Measurements from ENCODE around the gene ZNF814.
A peak's percentile ranks its signal among the peaks of the same experiment; 100 is the strongest.
"Not testable (repeated sequence)": the region's sequence is repeated elsewhere in the genome, so short reads cannot be mapped to it uniquely, and the experiment has no call there.

The ZNF814 gene

GRCh38 chr19:57829316-57829715 is 59.5 kb downstream of the ZNF814 start:
- Histone ChIP-seq H3K36me3 (ENCODE audit: insufficient read depth, low read length) (no peaks in the 10 kb centered on the region), H3K27ac (ENCODE audit: low read depth, low read length) (no peak overlapping the region), H3K79me2 (ENCODE audit: control insufficient read depth, insufficient read depth, low read length, unreplicated experiment) (peaks cover 47% of the 10 kb centered on the region)

GRCh38 chr19:57825511-57825910 is 63.3 kb downstream of the ZNF814 start:
- Histone ChIP-seq H3K27ac (ENCODE audit: low read depth, low read length) (no peak overlapping the region), H2AFZ (ENCODE audit: low read length, unreplicated experiment) (no peak overlapping the region), H3K27me3 (ENCODE audit: insufficient read depth, low read length) (no peaks in the 10 kb centered on the region), H3K4me3 (ENCODE audit: low read depth, low read length) (no peak overlapping the region), H3K36me3 (ENCODE audit: insufficient read depth, low read length) (no peaks in the 10 kb centered on the region), H3K4me1 (ENCODE audit: control insufficient read depth, insufficient read depth, low read length, unreplicated experiment) (peaks cover 5% of the 10 kb centered on the region), H3K79me2 (ENCODE audit: control insufficient read depth, insufficient read depth, low read length, unreplicated experiment) (peaks cover 64% of the 10 kb centered on the region)

More at GRCh38 chr19:57829316-57829715, 59.5 kb downstream of the ZNF814 start:
- Histone ChIP-seq H3K27me3 (ENCODE audit: insufficient read depth, low read length) (no peaks in the 10 kb centered on the region), H3K4me1 (ENCODE audit: control insufficient read depth, insufficient read depth, low read length, unreplicated experiment) (no peaks in the 10 kb centered on the region), H3K4me3 (ENCODE audit: low read depth, low read length) (no peak overlapping the region), H2AFZ (ENCODE audit: low read length, unreplicated experiment) (no peak overlapping the region)

GRCh38 chr19:57823608-57824007 is 65.2 kb downstream of the ZNF814 start:
- not testable (repeated sequence) for H3K4me1 ChIP-seq (ENCODE audit: control insufficient read depth, insufficient read depth, low read length, unreplicated experiment); H3K4me3 ChIP-seq (ENCODE audit: low read depth, low read length); H2AFZ ChIP-seq (ENCODE audit: low read length, unreplicated experiment); H3K27me3 ChIP-seq (ENCODE audit: insufficient read depth, low read length); H3K36me3 ChIP-seq (ENCODE audit: insufficient read depth, low read length); H3K27ac ChIP-seq (ENCODE audit: low read depth, low read length)
- peaks cover 65% of the 10 kb centered on the region for H3K79me2 ChIP-seq (ENCODE audit: control insufficient read depth, insufficient read depth, low read length, unreplicated experiment)

- not testable (repeated sequence) for H3K4me1 ChIP-seq (ENCODE audit: control insufficient read depth, insufficient read depth, low read length, unreplicated experiment); H2AFZ ChIP-seq (ENCODE audit: low read length, unreplicated experiment); H3K27me3 ChIP-seq (ENCODE audit: insufficient read depth, low read length); H3K4me3 ChIP-seq (ENCODE audit: low read depth, low read length); H3K27ac ChIP-seq (ENCODE audit: low read depth, low read length); H3K36me3 ChIP-seq (ENCODE audit: insufficient read depth, low read length)
- H3K79me2 ChIP-seq (ENCODE audit: control insufficient read depth, insufficient read depth, low read length, unreplicated experiment) = peaks cover 67% of the 10 kb centered on the region
Measured at GRCh38 chr19:57823155-57823554, 65.7 kb downstream of the ZNF814 start.

DNA sequence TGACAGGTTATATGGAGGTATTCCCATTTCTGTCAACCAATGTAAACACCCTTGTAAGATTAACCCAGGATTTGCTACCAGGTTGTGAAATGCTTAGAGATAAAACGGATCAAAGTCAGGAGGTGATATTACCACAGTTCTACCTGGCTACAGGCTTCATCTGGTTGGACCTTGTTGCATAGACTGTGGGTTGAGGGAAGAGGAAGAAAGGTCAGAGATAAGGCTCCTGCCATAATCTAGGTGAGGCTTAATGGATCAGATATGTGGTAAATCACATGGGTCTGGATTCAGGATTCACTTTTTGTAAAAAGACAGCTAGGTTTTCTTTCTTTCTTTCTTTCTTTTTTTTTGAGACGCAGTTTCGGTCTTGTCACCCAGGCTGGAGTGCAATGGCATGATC is 67.3 kb downstream of the ZNF814 start:
- H3K27me3 ChIP-seq (ENCODE audit: insufficient read depth, low read length); H3K4me3 ChIP-seq (ENCODE audit: low read depth, low read length); H3K27ac ChIP-seq (ENCODE audit: low read depth, low read length); H2AFZ ChIP-seq (ENCODE audit: low read length, unreplicated experiment); H3K36me3 ChIP-seq (ENCODE audit: insufficient read depth, low read length); H3K4me1 ChIP-seq (ENCODE audit: control insufficient read depth, insufficient read depth, low read length, unreplicated experiment): not testable (repeated sequence)
- peaks cover 60% of the 10 kb centered on the region for H3K79me2 ChIP-seq (ENCODE audit: control insufficient read depth, insufficient read depth, low read length, unreplicated experiment)

GRCh38 chr19:57821095-57821494 is 67.7 kb downstream of the ZNF814 start:
- not testable (repeated sequence) for H3K4me1 ChIP-seq (ENCODE audit: control insufficient read depth, insufficient read depth, low read length, unreplicated experiment); H3K27me3 ChIP-seq (ENCODE audit: insufficient read depth, low read length); H3K36me3 ChIP-seq (ENCODE audit: insufficient read depth, low read length); H2AFZ ChIP-seq (ENCODE audit: low read length, unreplicated experiment); H3K27ac ChIP-seq (ENCODE audit: low read depth, low read length)
- H3K4me3 ChIP-seq (ENCODE audit: low read depth, low read length) = peak overlapping the region; percentile 96
- H3K79me2 ChIP-seq (ENCODE audit: control insufficient read depth, insufficient read depth, low read length, unreplicated experiment) = peaks cover 58% of the 10 kb centered on the region

GRCh38 chr19:57820599-57820998 is 68.2 kb downstream of the ZNF814 start:
- peak overlapping the region; percentile 96 for H3K4me3 ChIP-seq (ENCODE audit: low read depth, low read length)
- peaks cover 5% of the 10 kb centered on the region for H3K4me1 ChIP-seq (ENCODE audit: control insufficient read depth, insufficient read depth, low read length, unreplicated experiment)
- H3K27ac ChIP-seq (ENCODE audit: low read depth, low read length) = no peak overlapping the region
- H3K27me3 ChIP-seq (ENCODE audit: insufficient read depth, low read length) = no peaks in the 10 kb centered on the region
- no peak overlapping the region for H2AFZ ChIP-seq (ENCODE audit: low read length, unreplicated experiment)
- H3K79me2 ChIP-seq (ENCODE audit: control insufficient read depth, insufficient read depth, low read length, unreplicated experiment) = peaks cover 53% of the 10 kb centered on the region
- H3K36me3 ChIP-seq (ENCODE audit: insufficient read depth, low read length) = no peaks in the 10 kb centered on the region

DNA sequence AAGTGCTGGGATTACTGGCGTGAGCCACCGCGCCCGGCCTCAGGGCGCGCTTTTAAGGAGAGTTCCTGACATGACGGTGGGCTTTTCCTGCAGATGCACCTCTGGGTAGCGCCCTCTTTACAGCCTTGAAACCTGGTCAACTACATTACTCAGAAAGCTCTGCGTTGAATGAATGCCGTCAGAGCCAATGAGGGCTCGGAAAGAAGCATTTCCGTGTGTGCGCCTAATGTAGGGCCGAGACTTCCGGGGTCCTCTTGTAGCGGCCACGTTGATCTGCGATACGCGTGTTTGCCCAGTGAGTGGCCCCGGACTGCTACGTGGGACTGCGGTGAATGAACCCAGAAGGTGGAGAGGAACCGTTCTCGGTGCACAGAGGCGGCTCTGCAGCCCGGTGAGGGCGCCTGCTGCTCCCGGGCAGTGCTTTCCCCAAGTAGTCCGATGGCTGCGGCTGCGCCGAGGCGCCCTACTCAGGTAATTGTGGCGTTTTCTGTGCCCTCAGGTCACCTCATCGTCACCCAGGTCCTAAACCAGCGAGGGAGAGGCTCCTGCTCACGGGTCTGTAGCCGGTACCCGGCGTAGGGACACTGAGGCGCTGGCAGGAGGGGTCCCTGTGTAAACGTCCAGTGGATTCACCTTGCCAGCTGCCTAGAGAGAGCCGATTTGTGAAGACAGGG is 69.2 kb downstream of the ZNF814 start:
- Histone ChIP-seq H2AFZ (ENCODE audit: low read length, unreplicated experiment) (peak overlapping the region; percentile 71), H3K79me2 (ENCODE audit: control insufficient read depth, insufficient read depth, low read length, unreplicated experiment) (peaks cover 45% of the 10 kb centered on the region)

DNA sequence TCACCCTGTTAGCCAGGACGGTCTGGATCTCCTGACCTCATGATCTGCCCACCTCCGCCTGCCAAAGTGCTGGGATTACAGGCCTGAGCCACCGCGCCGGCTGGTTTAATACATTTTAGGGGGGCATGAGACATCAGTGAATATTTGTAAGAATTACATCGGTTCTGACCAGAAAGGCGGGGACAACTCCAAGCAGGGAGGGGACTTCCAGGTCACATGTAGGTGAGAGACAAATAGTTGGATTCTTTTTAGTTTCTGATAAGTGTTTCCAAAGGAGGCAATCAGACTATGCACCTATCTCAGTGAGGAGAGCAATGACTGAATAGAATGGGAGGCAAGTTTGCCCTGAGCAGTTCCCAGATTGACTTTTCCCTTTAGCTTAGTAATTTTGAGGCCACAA is 70.5 kb downstream of the ZNF814 start:
- H3K4me3 ChIP-seq (ENCODE audit: low read depth, low read length) = no peak overlapping the region; the same call in 1 of the 2 replicates
- H3K27me3 ChIP-seq (ENCODE audit: insufficient read depth, low read length) = no peaks in the 10 kb centered on the region
- no peak overlapping the region for H3K27ac ChIP-seq (ENCODE audit: low read depth, low read length)
- no peak overlapping the region for H2AFZ ChIP-seq (ENCODE audit: low read length, unreplicated experiment)
- H3K79me2 ChIP-seq (ENCODE audit: control insufficient read depth, insufficient read depth, low read length, unreplicated experiment) = peaks cover 40% of the 10 kb centered on the region
- no peaks in the 10 kb centered on the region for H3K36me3 ChIP-seq (ENCODE audit: insufficient read depth, low read length)
- H3K4me1 ChIP-seq (ENCODE audit: control insufficient read depth, insufficient read depth, low read length, unreplicated experiment) = peaks cover 5% of the 10 kb centered on the region

More for the DNA sequence above, 69.2 kb downstream of the ZNF814 start:
- Histone ChIP-seq H3K36me3 (ENCODE audit: insufficient read depth, low read length) (no peaks in the 10 kb centered on the region), H3K27ac (ENCODE audit: low read depth, low read length) (peak overlapping the region; percentile 37; the same call in 1 of the 2 replicates), H3K4me1 (ENCODE audit: control insufficient read depth, insufficient read depth, low read length, unreplicated experiment) (peaks cover 5% of the 10 kb centered on the region), H3K4me3 (ENCODE audit: low read depth, low read length) (peak overlapping the region; percentile 96), H3K27me3 (ENCODE audit: insufficient read depth, low read length) (no peaks in the 10 kb centered on the region)

- Histone ChIP-seq H3K27me3 (ENCODE audit: insufficient read depth, low read length) (no peaks in the 10 kb centered on the region), H3K79me2 (ENCODE audit: control insufficient read depth, insufficient read depth, low read length, unreplicated experiment) (peaks cover 37% of the 10 kb centered on the region), H3K36me3 (ENCODE audit: insufficient read depth, low read length) (no peaks in the 10 kb centered on the region), H3K27ac (ENCODE audit: low read depth, low read length) (no peak overlapping the region), H2AFZ (ENCODE audit: low read length, unreplicated experiment) (no peak overlapping the region), H3K4me1 (ENCODE audit: control insufficient read depth, insufficient read depth, low read length, unreplicated experiment) (peaks cover 5% of the 10 kb centered on the region), H3K4me3 (ENCODE audit: low read depth, low read length) (no peak overlapping the region)
Measured at GRCh38 chr19:57817976-57818375, 70.9 kb downstream of the ZNF814 start.

DNA sequence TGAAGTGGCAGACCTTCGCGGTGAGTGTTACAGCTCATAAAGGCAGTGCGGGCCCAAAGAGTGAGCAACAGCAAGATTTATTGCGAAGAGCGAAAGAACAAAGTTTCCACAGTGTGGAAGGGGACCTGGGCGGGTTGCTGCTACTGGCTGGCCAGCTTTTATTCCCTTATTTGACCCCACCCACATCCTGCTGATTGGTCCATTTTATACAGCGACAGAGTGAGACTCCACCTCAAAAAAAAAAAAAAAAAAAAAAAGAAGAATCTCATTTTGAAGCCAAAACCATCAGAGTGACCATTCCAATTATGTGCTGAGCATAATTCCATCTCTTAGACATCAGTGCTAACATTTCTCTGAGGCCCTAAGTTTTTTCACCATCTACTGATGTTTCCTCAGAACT is 72.2 kb downstream of the ZNF814 start:
- Histone ChIP-seq H3K79me2 (ENCODE audit: control insufficient read depth, insufficient read depth, low read length, unreplicated experiment) (peaks cover 28% of the 10 kb centered on the region), H3K4me1 (ENCODE audit: control insufficient read depth, insufficient read depth, low read length, unreplicated experiment) (peaks cover 5% of the 10 kb centered on the region), H3K36me3 (ENCODE audit: insufficient read depth, low read length) (no peaks in the 10 kb centered on the region), H3K27me3 (ENCODE audit: insufficient read depth, low read length) (no peaks in the 10 kb centered on the region), H3K4me3 (ENCODE audit: low read depth, low read length) (no peak overlapping the region), H2AFZ (ENCODE audit: low read length, unreplicated experiment) (no peak overlapping the region), H3K27ac (ENCODE audit: low read depth, low read length) (no peak overlapping the region)
